Progenitor cell of endocrine pancreas (in vitro differentiated cells): ENCODE measurements around the gene DEAF1. TPM values are rescaled to one million over a fixed set of nuclear protein-coding genes. Genes with fewer than 3 reads are reported as not detected.
A peak's percentile ranks its signal among the peaks of the same experiment; 100 is the strongest.

Experiments used
- DNase-seq: peaks from one replicate; pipeline ENCODE4 v3.0.0; 2021; ENCODE audit warnings: low spot score; ENCODE audit not compliant: unreplicated experiment
- H3K27ac Mint-ChIP-seq: 2 replicates; pipeline ENCODE4 v1.8.0; 2021; ENCODE audit warnings: mild to moderate bottlenecking, moderate library complexity, mixed read lengths
- H3K27me3 Mint-ChIP-seq: 2 replicates; pipeline ENCODE4 v1.8.0; 2021; ENCODE audit warnings: mixed read lengths
- H3K36me3 Mint-ChIP-seq: 2 replicates; pipeline ENCODE4 v1.8.0; 2022; ENCODE audit warnings: mixed read lengths; ENCODE audit not compliant: insufficient read depth
- H3K4me1 Mint-ChIP-seq: 2 replicates; pipeline ENCODE4 v1.8.0; 2021; ENCODE audit warnings: low read depth, mixed read lengths
- H3K4me3 Mint-ChIP-seq: 2 replicates; pipeline ENCODE4 v1.8.0; 2021; ENCODE audit warnings: low read depth, mild to moderate bottlenecking, moderate library complexity, mixed read lengths
- H3K9me3 Mint-ChIP-seq: 2 replicates; pipeline ENCODE4 v1.8.0; 2021; ENCODE audit warnings: low read depth, mixed read lengths
- total RNA-seq: library from RNA; stranded (reverse); gene quantifications from 2 replicates; pipeline ENCODE4 v1.2.1, GENCODE V29; 2021
- TF ChIP-seq, protein P1 (sequence below): fragments of 200-600 bp; sonication (generic); IDR thresholded peaks from one replicate; pipeline ENCODE4 v1.5.0; 2021; ENCODE audit warnings: antibody characterized with exemption, mild to moderate bottlenecking; ENCODE audit not compliant: unreplicated experiment

The DEAF1 gene
- total RNA-seq, 1 donor from 2014 or later, result 49.2 TPM

DNA sequence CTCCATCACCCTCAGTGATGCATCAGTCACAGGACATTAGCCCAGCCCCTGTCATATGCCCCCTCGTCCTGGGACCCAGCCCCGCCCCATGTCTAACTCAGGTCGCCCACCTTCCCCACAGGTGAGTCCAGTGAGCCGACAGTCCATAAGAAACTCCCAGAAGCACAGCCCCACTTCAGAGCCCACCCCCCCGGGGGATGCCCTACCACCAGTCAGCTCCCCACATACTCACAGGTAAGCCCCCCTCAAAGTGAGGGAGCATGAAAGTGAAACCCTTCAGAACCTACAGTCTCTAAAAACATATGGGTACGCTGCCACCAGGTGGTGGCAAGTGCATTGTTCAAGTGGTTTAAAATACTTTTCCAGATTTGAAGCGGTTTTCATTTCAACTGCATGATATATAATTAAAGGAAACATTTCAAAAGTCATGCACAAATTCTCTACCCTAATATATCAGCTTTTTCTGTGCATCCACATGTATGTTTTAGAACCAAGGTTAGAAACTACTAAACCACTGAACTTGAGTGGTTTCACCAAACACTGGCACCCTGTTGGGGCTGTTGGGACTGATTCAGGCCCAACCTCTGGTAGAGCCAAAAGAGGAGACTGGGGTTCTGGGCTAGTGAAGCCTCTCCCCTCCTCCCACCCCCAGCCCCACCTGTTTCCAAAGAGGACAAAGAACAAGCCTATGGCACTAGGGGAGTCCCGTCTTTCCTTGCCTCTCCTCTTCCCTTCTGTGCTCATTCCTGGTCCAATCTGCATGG lies 28.3 kb upstream of the DEAF1 start:
- TF ChIP-seq, protein P1, sequence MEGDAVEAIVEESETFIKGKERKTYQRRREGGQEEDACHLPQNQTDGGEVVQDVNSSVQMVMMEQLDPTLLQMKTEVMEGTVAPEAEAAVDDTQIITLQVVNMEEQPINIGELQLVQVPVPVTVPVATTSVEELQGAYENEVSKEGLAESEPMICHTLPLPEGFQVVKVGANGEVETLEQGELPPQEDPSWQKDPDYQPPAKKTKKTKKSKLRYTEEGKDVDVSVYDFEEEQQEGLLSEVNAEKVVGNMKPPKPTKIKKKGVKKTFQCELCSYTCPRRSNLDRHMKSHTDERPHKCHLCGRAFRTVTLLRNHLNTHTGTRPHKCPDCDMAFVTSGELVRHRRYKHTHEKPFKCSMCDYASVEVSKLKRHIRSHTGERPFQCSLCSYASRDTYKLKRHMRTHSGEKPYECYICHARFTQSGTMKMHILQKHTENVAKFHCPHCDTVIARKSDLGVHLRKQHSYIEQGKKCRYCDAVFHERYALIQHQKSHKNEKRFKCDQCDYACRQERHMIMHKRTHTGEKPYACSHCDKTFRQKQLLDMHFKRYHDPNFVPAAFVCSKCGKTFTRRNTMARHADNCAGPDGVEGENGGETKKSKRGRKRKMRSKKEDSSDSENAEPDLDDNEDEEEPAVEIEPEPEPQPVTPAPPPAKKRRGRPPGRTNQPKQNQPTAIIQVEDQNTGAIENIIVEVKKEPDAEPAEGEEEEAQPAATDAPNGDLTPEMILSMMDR, result peak; percentile 67
- peaks cover 1% of the 10 kb centered on the region for H3K4me1 Mint-ChIP-seq
- no peaks in the 10 kb centered on the region for H3K9me3 Mint-ChIP-seq
- H3K27me3 Mint-ChIP-seq, result peaks cover 11% of the 10 kb centered on the region
- H3K36me3 Mint-ChIP-seq, result peaks cover 6% of the 10 kb centered on the region
- H3K27ac Mint-ChIP-seq, result no peak overlapping the region
- DNase-seq, result no peak
- no peak overlapping the region for H3K4me3 Mint-ChIP-seq

- TF ChIP-seq, protein P1, result no peak
- Mint-ChIP-seq H3K36me3 (peaks cover 6% of the 10 kb centered on the region), H3K27me3 (peaks cover 11% of the 10 kb centered on the region), H3K4me1 (peaks cover 1% of the 10 kb centered on the region), H3K4me3 (no peak overlapping the region), H3K9me3 (no peaks in the 10 kb centered on the region), H3K27ac (no peak overlapping the region)
- DNase-seq, result no peak
Measured at GRCh38 chr11:722346-722811, 27.4 kb upstream of the DEAF1 start.

GRCh38 chr11:721741-722345 lies 26.8 kb upstream of the DEAF1 start:
- peaks cover 1% of the 10 kb centered on the region for H3K4me1 Mint-ChIP-seq
- TF ChIP-seq, protein P1, result no peak
- H3K36me3 Mint-ChIP-seq, result peaks cover 6% of the 10 kb centered on the region
- DNase-seq, result no peak
- no peak overlapping the region for H3K27ac Mint-ChIP-seq
- no peak overlapping the region for H3K4me3 Mint-ChIP-seq
- H3K27me3 Mint-ChIP-seq, result peaks cover 11% of the 10 kb centered on the region
- H3K9me3 Mint-ChIP-seq, result no peaks in the 10 kb centered on the region

DNA sequence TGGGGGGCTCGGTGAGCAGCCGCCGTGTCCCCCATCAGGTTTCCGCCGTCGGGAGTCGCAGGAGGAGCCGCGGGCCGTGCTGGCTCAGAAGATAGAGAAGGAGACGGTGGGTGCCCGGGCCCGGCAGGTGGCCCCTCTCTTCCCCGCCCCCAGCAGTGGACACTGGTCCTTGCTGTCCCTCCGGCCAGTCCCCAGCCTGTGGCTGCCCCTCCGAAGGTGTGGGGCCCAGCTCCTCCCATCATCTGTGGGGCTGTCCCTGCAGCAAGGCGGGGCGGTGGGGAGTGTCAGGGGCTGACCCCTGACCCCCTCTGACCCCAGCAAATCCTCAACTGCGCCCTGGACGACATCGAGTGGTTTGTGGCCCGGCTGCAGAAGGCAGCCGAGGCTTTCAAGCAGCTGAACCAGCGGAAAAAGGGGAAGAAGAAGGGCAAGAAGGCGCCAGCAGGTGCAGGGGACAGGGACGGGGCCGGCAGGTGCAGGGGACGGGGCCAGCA lies 26.3 kb upstream of the DEAF1 start:
- no peak overlapping the region for H3K27ac Mint-ChIP-seq
- H3K36me3 Mint-ChIP-seq, result peaks cover 6% of the 10 kb centered on the region
- TF ChIP-seq, protein P1, result no peak
- DNase-seq, result no peak
- H3K4me3 Mint-ChIP-seq, result no peak overlapping the region
- H3K27me3 Mint-ChIP-seq, result peaks cover 11% of the 10 kb centered on the region
- no peaks in the 10 kb centered on the region for H3K9me3 Mint-ChIP-seq
- H3K4me1 Mint-ChIP-seq, result peaks cover 1% of the 10 kb centered on the region

- no peaks in the 10 kb centered on the region for H3K9me3 Mint-ChIP-seq
- peaks cover 1% of the 10 kb centered on the region for H3K4me1 Mint-ChIP-seq
- peaks cover 11% of the 10 kb centered on the region for H3K27me3 Mint-ChIP-seq
- DNase-seq, result no peak
- H3K36me3 Mint-ChIP-seq, result peaks cover 6% of the 10 kb centered on the region
- H3K4me3 Mint-ChIP-seq, result no peak overlapping the region
- TF ChIP-seq, protein P1, result no peak
- H3K27ac Mint-ChIP-seq, result no peak overlapping the region
Measured at GRCh38 chr11:720642-721246, 25.7 kb upstream of the DEAF1 start.
